ENCODE data around the gene SLC2A4RG.

DNA sequence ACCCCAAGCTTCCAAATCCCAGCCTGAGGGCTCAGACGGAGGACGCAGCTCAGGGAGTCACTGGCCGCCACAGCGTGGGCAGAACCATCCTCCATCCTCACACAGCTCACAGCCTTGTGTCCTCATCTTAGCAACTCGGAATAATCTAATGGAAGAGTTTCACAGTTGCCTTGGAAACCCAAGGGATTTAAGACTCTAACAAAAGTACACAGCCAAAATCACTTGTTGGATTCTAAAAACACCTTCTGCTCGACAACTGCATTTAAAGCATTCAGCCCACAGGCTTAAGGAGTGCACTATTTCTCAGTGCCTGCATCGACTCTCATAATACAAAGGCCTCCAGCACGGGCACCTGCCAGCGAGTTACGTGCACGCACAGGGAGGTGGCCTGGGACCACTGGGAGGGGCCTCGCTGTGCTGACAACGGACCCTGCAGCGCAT is 46.1 kb downstream of the SLC2A4RG start:
- TF ChIP-seq CTCF (IDR thresholded peaks at IDR 0.05; ENCODE audit: poor library complexity) (no peak), EZH2 (IDR thresholded peaks at IDR 0.05; ENCODE audit: borderline replicate concordance) (no peak), EZH2phosphoT487 (IDR thresholded peaks at IDR 0.05; ENCODE audit: low read depth, severe bottlenecking, unreplicated experiment) (no peak)

Measured in hepatocyte (in vitro differentiated cells).